Activated CD8-positive, alpha-beta memory T cell treated with anti-CD3 and anti-CD28 coated beads, Interleukin-2, amount 50 U/mL, for 48 hours (primary cell): ENCODE results near the gene ANKS1B.
"Not testable (repeated sequence)": the region's sequence is repeated elsewhere in the genome, so short reads cannot be mapped to it uniquely, and the experiment has no call there.

Source experiments
- DNase-seq: peaks from one replicate; pipeline ENCODE4 v3.0.0-alpha.2; 2020

The ANKS1B gene

DNA sequence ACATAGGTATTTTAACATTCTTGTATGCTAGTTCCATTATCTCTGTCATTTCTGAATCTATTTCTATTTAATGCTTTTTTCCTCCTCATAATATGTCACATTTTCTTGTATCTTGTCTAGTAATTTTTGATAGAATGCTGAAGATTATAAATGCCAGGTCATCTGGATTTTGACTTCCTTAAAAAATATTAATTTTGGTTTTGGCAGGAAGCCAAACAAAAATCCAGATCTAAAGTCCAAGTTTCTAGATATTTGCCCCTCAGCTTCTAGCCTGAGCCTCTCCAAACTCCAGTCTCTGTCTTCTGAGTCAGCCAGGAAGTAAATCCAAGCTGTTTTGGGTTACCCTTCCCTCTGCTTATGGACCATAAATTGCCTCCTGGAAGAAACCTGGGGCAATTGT, 1004.2 kb downstream of the ANKS1B start:
- no peak for DNase-seq

DNA sequence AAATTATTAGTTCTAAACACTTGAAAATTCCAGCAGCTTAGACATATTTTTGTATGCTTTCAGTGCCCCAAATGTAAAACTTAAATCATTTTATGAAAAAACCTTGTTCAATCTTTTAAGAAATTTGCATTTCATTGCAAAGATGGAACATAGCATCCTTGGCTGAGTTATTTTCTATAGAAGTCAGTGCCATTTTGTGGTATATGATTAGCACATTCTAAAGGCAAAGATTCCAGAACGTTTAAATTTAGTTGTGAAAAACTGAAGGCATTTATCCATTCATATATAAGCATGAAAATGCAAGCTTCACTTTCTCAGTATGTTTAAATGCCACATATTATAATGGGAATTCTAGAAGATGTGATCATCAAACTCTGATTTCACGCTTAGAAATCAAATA, 1007.5 kb downstream of the ANKS1B start:
- DNase-seq, result no peak

GRCh38 chr12:98974767-98975381, 1009.9 kb downstream of the ANKS1B start:
- DNase-seq, result no peak

DNA sequence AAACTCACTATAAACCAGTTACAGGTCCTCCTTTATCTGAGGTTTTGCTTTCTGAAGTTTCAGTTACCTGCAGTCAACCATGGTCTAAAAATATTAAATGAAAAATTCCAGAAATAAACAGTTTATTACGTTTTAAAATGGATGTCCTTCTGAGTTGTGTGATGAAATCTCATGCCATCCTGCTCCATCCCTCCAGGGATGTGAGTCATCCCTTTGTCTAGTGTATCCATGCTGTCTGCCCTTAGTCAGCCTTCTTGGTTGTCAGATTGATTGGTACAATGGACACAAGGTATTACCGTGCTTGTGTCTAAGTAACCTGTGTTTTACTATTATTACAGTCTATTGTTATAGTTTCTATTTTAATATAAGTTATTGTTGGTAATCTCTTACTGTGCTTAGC, 1011.3 kb downstream of the ANKS1B start:
- no peak for DNase-seq

- DNase-seq, result no peak
These were observed 1013.8 kb downstream of the ANKS1B start for GRCh38 chr12:98970950-98971349.

GRCh38 chr12:98970210-98970609, 1014.5 kb downstream of the ANKS1B start:
- DNase-seq, result no peak

GRCh38 chr12:98968896-98969295, 1015.8 kb downstream of the ANKS1B start:
- no peak for DNase-seq

DNA sequence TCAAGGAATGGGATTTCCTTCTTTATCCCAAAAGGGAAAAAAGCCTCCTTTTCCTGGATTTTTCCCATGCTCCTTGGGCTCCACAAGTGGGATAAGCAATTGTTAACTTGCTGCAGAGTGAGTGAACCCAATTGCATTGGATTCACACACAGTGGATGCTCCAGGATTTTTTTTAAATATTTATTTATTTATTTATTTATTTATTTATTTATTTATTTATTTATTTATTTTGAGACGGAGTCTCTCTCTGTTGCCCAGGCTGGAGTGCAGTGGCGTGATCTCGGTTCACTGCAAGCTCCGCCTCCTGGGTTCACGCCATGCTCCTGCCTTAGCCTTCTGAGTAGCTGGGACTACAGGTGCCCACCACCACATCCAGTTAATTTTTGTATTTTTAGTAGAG, 1027.6 kb downstream of the ANKS1B start:
- not testable (repeated sequence) for DNase-seq

DNA sequence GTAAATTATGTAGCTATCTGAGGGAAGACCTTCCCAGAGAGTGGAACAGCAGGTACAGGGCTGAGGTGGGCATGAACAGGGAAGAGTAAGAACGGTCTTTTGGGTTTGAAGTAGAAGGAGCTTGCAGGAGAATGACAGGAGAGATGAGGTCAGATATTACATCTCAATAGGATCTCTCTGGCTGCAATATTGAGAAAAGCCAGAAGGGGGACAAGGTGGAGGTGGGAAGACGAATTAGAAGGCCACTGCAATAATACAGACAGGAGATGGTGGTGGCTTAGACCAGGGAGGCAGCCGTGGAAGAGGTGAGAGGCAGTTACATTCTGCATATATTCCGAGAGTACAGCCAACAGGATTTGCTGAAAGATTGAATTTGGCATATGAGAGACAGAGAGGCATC, 1029.5 kb downstream of the ANKS1B start:
- DNase-seq, result no peak

DNA sequence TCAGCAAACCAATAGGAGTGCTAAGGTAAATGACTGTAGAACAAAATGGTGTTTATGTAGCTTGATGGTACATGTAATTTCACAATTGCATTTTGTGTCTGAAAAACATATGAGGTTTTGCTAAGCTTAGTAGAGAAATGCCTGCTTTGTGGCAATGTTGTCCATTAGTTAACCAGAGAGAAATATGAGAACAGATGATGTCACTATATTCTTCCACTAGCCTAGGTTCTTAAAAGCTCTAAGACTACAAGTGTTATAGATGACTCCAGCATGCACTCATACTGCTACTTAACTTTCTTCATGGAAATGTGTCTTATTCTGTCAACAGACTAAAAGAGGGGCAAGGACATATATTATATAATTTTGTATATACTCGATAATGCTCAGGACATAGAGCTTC, 1030.2 kb downstream of the ANKS1B start:
- DNase-seq, result no peak

DNA sequence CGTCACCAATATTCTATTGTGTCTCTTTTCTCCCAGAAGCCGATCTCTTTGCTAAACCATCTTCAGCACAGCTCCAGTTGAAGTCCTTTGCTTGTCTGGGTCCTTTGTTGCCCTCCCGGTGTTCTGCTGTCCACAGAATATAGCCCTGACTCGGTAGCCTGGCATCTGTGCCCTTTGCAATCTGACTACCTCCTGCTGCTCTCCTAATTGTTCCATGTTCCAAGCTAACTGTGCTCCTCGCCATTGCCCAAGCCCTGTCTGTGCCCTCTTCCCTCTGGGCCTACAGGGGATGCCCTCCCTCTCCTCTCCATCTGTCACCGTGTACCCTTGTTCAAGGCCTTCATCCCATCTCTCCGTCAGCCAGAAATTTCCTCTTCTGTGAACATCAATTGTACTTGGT, 1033.3 kb downstream of the ANKS1B start:
- DNase-seq, result no peak

- DNase-seq, result no peak
These were observed 1036.3 kb downstream of the ANKS1B start for GRCh38 chr12:98948343-98948949.

- no peak for DNase-seq
These were observed 1038.9 kb downstream of the ANKS1B start for GRCh38 chr12:98945864-98946263.

DNA sequence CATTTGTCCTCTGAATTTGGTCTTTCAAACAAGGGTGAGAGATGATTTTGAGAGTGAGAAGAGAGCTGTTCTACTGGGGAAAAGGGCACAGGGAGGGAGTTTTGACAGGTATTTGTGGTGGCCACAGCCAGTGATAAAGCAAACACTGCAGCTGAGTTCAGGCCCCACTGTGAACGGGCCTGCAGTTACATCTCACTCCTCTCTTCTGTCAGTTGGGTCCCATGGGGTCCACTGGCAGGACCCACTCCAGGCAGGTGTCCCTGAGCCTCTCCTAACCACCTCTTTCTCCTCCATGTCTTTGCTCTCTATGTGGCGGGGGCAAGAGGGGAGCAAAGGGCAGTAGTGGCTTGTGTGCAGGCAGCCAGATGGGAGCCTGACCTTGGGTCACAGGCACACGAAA, 1044.8 kb downstream of the ANKS1B start:
- no peak for DNase-seq

DNA sequence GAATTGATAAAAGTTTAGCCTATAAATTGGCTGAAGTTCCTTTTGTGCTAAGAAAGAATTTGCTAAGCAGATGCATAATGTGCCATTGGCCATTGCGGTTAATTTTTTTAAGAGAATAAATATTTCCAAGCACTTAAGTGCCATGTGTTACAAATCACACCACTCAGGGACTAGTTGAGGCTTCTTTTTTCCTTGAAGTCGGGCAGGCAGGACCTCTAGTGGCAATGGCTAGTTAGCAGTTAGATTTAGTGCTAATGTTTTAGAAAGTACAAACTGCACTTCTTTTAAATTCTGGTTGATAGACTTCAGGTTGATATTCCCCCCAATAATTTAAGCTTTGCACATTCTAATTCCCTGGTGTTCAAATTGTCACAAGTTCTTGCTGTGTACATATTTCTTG, 1045.4 kb downstream of the ANKS1B start:
- no peak for DNase-seq

DNA sequence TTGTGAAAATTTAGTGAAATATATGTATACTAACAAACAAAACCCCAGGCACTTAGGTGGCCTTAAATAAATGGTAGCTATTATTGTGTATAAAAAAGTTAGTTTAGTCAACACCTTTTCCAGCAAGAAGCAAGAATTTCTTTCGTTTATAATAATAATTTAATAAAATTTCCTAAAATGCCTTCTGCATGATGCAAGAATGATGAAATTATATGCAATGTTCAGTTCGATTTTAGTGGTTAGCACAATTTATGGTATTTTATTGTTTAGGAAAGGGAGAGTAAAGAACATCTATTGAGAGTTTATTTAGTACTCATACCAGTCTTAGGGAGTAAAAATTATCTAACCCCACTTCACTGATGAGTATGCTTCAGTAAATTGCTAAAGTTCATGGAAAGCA, 1048.9 kb downstream of the ANKS1B start:
- DNase-seq, result no peak

GRCh38 chr12:98922871-98923270, 1061.9 kb downstream of the ANKS1B start:
- no peak for DNase-seq

DNA sequence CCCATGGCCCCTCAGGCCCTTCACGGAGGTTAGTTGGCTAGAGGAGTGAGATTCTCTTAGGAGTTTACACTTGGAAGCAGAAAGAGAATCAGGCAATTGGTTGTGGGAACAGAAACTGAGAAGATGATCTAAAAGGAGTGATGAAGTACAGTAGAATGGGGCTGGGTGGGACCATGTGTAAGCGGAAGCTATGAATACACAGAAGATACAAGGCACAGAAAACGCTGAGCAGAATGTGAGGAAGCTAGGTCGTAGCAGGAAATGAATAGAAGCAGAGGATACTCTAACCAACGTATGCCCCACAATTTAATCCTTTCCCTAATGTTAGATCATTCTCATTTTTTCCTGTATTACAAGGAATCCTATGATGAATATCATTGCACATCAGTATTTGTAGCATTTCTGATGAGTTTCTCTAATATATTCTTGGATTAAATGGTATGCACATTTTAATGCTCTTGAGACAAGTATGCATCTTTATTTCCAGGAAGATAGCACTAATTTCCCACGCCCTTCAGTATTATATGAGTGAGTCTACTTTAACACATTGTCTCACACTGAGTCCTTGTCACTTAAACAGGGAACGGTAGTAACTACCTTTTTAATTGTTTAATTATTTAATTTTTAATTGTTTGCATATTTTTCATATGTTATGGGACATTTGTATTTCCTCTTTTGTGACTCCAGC, 1066.4 kb downstream of the ANKS1B start:
- no peak for DNase-seq

GRCh38 chr12:98916106-98916505, 1068.6 kb downstream of the ANKS1B start:
- no peak for DNase-seq

DNA sequence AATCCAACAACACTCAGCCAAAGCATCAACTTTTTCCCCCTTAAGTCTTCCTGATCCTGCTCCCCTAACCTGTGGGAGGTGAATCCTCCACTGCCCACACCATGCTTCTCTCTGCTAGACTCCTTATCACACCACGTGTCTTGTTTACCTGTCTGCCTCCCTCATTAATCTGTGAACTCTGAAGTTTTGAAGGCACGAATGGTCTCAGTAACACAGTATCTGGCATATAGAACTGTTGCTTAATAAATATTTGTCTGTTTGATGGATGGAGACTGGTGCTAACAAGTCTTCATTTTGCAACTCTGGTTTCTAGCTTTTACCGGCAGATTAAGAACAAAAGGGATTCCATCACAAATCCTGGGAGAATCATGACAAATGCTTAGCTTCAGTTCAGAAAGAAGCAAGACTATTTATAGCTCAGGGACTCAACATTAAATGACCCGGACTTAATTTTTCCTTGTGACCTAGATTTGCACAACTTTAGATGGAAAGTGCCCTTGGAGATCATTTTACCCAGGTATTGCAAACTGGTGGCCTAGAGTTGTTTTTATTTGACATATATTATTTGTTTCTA, 1072.2 kb downstream of the ANKS1B start:
- DNase-seq, result no peak

GRCh38 chr12:98911396-98911795, 1073.3 kb downstream of the ANKS1B start:
- no peak for DNase-seq

GRCh38 chr12:98909746-98910145, 1075.0 kb downstream of the ANKS1B start:
- no peak for DNase-seq

- no peak for DNase-seq
These were observed 1075.9 kb downstream of the ANKS1B start for GRCh38 chr12:98908866-98909265.

DNA sequence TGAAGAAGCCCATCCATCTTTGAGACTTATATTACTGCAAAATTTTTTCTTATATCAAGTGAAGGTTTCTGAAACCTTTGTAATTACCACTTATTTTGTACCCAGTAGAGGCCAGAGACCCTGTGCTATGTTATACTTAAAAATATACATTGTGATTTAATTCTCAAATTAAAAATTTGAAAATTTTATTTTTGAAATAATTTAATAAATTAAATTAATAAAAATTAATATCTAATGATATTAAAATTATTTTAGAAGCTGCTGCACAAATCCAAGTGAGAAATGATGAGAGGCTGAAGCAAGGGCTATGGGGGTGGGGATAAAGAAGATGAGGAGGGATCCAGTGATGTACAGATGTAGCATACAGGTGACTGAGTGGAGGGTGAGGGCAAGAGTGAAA, 1080.9 kb downstream of the ANKS1B start:
- DNase-seq, result no peak
